Glutamatergic neuron (in vitro differentiated cells): Measurements from ENCODE around the gene LSM4. TPM values are rescaled to one million over a fixed set of nuclear protein-coding genes. Genes with fewer than 3 reads are reported as not detected.

ENCODE experiments used
- DNase-seq: peaks from one replicate; pipeline ENCODE4 v3.0.0; 2022
- H3K27ac Mint-ChIP-seq: one replicate; pipeline ENCODE4 v1.8.0; 2020; ENCODE audit warnings: mild to moderate bottlenecking, mixed read lengths, inconsistent platforms; ENCODE audit not compliant: unreplicated experiment
- H3K27me3 Mint-ChIP-seq: one replicate; pipeline ENCODE4 v1.8.0; 2020; ENCODE audit warnings: mild to moderate bottlenecking, moderate library complexity, mixed read lengths, inconsistent platforms; ENCODE audit not compliant: unreplicated experiment
- H3K36me3 Mint-ChIP-seq: one replicate; pipeline ENCODE4 v1.8.0; 2020; ENCODE audit warnings: mild to moderate bottlenecking, mixed read lengths, inconsistent platforms; ENCODE audit not compliant: unreplicated experiment
- H3K4me1 Mint-ChIP-seq: one replicate; pipeline ENCODE4 v1.8.0; 2020; ENCODE audit warnings: mild to moderate bottlenecking, low read depth, mixed read lengths, inconsistent platforms; ENCODE audit not compliant: unreplicated experiment
- H3K4me3 Mint-ChIP-seq: one replicate; pipeline ENCODE4 v1.8.0; 2020; ENCODE audit warnings: mild to moderate bottlenecking, mixed read lengths, inconsistent platforms; ENCODE audit not compliant: unreplicated experiment
- H3K9me3 Mint-ChIP-seq: one replicate; pipeline ENCODE4 v1.8.0; 2020; ENCODE audit warnings: mild to moderate bottlenecking, moderate library complexity, mixed read lengths, inconsistent platforms; ENCODE audit not compliant: unreplicated experiment
- total RNA-seq: library from RNA; stranded (reverse); fragmentation: NEBNext Ultra II Directional; extraction: Animal tissue kit (Norgen Biotek cat#: 25700); gene quantifications from one replicate; pipeline ENCODE4 v1.2.1, GENCODE V29; 2021; ENCODE audit not compliant: unreplicated experiment
- TF ChIP-seq, protein P1 (sequence below): fragments of 200-600 bp; sonication (generic); IDR thresholded peaks from one replicate; pipeline ENCODE4 v1.5.0; 2021; ENCODE audit not compliant: partially characterized antibody, unreplicated experiment

LSM4 gene
- total RNA-seq, 1 donor from 2014 or later, result 137 TPM

DNA sequence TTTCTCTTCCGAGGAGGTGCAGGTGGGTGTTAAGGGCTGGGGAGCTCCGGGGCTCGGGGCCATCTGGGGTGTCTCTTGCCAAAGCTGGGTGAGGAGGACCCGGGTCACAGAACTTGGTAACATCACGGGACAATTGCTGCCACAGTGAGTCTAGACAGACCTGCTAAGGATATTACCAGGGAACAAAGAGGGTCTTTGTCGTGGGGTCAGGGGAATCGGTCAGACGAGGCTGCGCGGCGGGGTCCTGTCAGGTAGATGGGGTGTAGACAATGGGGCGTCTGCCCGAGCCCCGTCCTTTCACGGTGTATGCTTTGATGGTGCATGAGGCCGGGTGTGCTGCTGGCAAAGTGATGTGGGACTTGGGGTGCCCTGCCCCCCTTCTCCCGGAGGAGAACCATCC, 25.3 kb upstream of the LSM4 start:
- H3K27ac Mint-ChIP-seq, result no peak overlapping the region
- DNase-seq, result no peak

GRCh38 chr19:18346091-18346490, 23.2 kb upstream of the LSM4 start:
- Mint-ChIP-seq H3K27me3 (peaks cover 2% of the 10 kb centered on the region), H3K36me3 (peaks cover 4% of the 10 kb centered on the region), H3K4me3 (no peak overlapping the region), H3K4me1 (peaks cover 2% of the 10 kb centered on the region), H3K9me3 (peaks cover 4% of the 10 kb centered on the region), H3K27ac (no peak overlapping the region)
- TF ChIP-seq, protein P1, sequence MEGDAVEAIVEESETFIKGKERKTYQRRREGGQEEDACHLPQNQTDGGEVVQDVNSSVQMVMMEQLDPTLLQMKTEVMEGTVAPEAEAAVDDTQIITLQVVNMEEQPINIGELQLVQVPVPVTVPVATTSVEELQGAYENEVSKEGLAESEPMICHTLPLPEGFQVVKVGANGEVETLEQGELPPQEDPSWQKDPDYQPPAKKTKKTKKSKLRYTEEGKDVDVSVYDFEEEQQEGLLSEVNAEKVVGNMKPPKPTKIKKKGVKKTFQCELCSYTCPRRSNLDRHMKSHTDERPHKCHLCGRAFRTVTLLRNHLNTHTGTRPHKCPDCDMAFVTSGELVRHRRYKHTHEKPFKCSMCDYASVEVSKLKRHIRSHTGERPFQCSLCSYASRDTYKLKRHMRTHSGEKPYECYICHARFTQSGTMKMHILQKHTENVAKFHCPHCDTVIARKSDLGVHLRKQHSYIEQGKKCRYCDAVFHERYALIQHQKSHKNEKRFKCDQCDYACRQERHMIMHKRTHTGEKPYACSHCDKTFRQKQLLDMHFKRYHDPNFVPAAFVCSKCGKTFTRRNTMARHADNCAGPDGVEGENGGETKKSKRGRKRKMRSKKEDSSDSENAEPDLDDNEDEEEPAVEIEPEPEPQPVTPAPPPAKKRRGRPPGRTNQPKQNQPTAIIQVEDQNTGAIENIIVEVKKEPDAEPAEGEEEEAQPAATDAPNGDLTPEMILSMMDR, result peak; percentile 23
- DNase-seq, result no peak

More for the DNA sequence above, 25.3 kb upstream of the LSM4 start:
- TF ChIP-seq, protein P1, result no peak
- Mint-ChIP-seq H3K36me3 (peaks cover 4% of the 10 kb centered on the region), H3K4me1 (peaks cover 2% of the 10 kb centered on the region), H3K27me3 (peaks cover 2% of the 10 kb centered on the region), H3K4me3 (no peak overlapping the region), H3K9me3 (peaks cover 4% of the 10 kb centered on the region)

DNA sequence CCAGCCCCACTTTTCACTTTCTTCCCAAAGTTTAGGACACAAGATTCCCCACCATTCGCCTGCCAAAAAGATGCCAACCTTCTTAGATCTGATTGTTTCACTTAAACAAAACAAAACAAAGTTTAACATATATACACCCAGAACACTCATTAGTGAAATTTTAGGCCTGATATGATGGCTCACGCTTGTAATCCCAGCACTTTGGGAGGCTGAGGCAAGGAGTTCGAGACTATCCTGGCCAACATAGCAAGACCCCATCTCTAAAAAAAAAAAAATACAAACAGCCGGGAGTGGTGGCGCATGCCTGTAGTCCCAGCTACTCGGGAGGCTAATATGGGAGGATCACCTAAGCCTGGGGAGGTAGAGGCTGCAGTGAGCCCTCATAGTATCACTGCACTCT, 22.4 kb upstream of the LSM4 start:
- Mint-ChIP-seq H3K27ac (no peak overlapping the region), H3K9me3 (peaks cover 4% of the 10 kb centered on the region), H3K27me3 (peaks cover 2% of the 10 kb centered on the region), H3K4me3 (no peak overlapping the region), H3K36me3 (peaks cover 4% of the 10 kb centered on the region), H3K4me1 (peaks cover 2% of the 10 kb centered on the region)
- TF ChIP-seq, protein P1, result no peak
- DNase-seq, result no peak

GRCh38 chr19:18344582-18344950, 21.7 kb upstream of the LSM4 start:
- no peak overlapping the region for H3K27ac Mint-ChIP-seq
- peaks cover 2% of the 10 kb centered on the region for H3K27me3 Mint-ChIP-seq
- H3K4me3 Mint-ChIP-seq, result no peak overlapping the region
- TF ChIP-seq, protein P1, result no peak
- H3K36me3 Mint-ChIP-seq, result peaks cover 4% of the 10 kb centered on the region
- DNase-seq, result no peak
- peaks cover 2% of the 10 kb centered on the region for H3K4me1 Mint-ChIP-seq
- H3K9me3 Mint-ChIP-seq, result peaks cover 4% of the 10 kb centered on the region

DNA sequence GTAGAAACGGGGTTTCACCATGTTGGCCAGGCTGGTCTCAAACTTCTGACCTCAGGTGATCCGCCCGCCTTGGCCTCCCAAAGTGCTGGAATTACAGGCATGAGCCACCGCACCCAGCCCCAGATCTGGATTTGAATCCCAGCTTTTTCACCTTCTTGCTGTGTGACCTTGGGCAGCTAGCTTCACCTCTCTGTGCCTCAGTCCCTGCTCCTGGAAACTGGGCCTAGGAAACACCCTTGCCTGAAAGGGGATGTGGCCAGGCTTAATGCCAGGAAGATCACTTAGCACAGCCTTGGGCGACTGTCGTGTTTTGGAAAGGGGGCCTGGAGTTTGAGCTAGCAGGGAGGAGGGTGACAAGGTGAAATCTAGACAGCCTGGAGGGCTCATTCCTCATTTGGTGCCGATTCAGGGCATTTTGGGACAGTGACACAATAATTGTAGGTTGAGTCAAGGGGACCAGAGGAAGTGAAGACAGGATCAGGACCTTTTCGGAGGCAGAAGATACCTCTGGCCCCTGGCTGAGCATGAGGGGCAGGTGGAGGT, 19.3 kb upstream of the LSM4 start:
- peaks cover 2% of the 10 kb centered on the region for H3K4me1 Mint-ChIP-seq
- DNase-seq, result no peak
- no peaks in the 10 kb centered on the region for H3K27me3 Mint-ChIP-seq
- no peak overlapping the region for H3K27ac Mint-ChIP-seq
- peaks cover 4% of the 10 kb centered on the region for H3K36me3 Mint-ChIP-seq
- H3K9me3 Mint-ChIP-seq, result peaks cover 6% of the 10 kb centered on the region
- H3K4me3 Mint-ChIP-seq, result peak overlapping the region; percentile 84
- TF ChIP-seq, protein P1, result no peak
